ENCODE results near the gene TP53TG5.

The TP53TG5 gene

DNA sequence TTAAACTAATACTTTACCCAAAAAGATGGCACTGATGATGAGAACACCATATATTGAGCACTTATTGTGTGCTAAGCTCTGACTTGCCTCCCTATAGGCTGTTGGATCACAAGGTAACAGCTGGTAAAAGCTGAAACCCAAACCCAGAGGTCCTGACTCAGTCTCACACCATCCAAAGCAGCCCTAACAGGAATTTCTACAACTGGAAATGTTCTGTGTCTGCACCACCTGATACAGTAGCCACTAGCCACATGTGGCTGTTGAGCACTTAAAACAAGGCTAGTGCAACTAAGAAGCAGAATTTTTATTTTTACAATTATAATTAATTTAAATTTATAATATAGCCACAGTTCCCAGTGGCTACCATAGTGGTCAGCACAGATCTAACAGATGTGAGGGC, 54.4 kb downstream of the TP53TG5 start:
- DNase-seq (ENCODE audit: low read depth): peak; percentile 17

DNA sequence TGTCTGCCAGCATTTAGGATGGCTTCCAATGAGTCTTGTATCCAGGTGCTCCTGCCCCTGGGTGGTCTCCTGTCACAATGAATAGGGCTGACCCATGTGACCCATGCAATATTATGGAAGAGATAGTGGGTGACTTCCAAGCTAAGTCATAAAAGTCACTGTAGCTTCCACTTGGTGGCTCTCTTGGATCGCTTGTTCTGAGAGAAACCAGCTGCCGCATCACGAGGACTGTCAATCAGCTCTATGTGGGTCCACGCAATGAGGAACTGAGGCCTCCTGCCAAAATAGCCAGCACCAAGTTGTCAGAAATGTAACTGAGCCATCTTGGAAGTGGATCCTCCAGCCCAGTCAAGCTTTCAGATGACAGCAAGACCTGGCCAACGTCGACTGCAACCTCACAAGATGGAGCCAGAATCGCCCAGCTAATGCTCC, 55.2 kb downstream of the TP53TG5 start:
- peak; percentile 56 for DNase-seq (ENCODE audit: low read depth)

Measured in EH (cell line).